A549 (cell line): Measurements from ENCODE around the gene TNFSF4. TPM values are rescaled to one million over a fixed set of nuclear protein-coding genes. Genes with fewer than 3 reads are reported as not detected.

Source experiments
- ATAC-seq, 2 experiments: fragments of 200-7000 bp in 1 of 2; fragments of >200 bp in 1 of 2; cut with Nextera tagmentation in 1 of 2; cut with Tn5 transposase in 1 of 2; 3 replicates each; pipeline versions ENCODE4 v1.8.0 to v1.9.1; 2018 to 2020; ENCODE audit warnings: mild to moderate bottlenecking in 1 of 2, moderate library complexity in 1 of 2
- CTCF ChIA-PET: fragments of 300-600 bp; sonication (Branson Sonifier 250); formaldehyde crosslinking; extraction: SDS; loops from one replicate; lab custom pipeline; 2021; ENCODE audit warnings: antibody characterized with exemption, inconsistent platforms; lab: Yijun Ruan, JAX
- POLR2A ChIA-PET: fragments of 350-600 bp; formaldehyde crosslinking; extraction: SDS; loops from one replicate; lab custom pipeline; 2021; ENCODE audit warnings: antibody characterized with exemption, inconsistent platforms; lab: Yijun Ruan, JAX
- DNase-seq, 2 experiments: peaks; one replicate each; pipeline versions ENCODE4 v3.0.0 to v3.0.0-alpha.2; 2011 to 2016; ENCODE audit warnings: low read depth in 1 of 2, low spot score in 1 of 2
- FAIRE-seq: peaks from 2 replicates; lab custom pipeline; 2011; peaks lifted over from hg19 to GRCh38; lab: Jason Lieb, UNC
- H3K27ac ChIP-seq, 2 experiments: fragments of >200 bp; sonication (Bioruptor Twin); formaldehyde crosslinking; 3 replicates each; pipeline ENCODE4 v1.5.1; 2016 to 2017
- H3K4me1 ChIP-seq: fragments of >200 bp; sonication (Bioruptor Twin); formaldehyde crosslinking; 3 replicates; pipeline ENCODE4 v1.6.1; 2016
- H3K4me2 ChIP-seq: fragments of >200 bp; sonication (Bioruptor Twin); formaldehyde crosslinking; 3 replicates; pipeline ENCODE4 v1.6.1; 2016
- H3K4me3 ChIP-seq: fragments of >200 bp; sonication (Bioruptor Twin); formaldehyde crosslinking; 3 replicates; pipeline ENCODE4 v1.5.1; 2016
- H3K9me3 ChIP-seq: fragments of >200 bp; sonication (Bioruptor Twin); formaldehyde crosslinking; 3 replicates; pipeline ENCODE4 v1.6.1; 2016
- CEBPB ChIP-seq, 2 experiments: fragments of >200 bp in 1 of 2; sonication (Bioruptor Twin) in 1 of 2; formaldehyde crosslinking in 1 of 2; IDR thresholded peaks; 2 replicates each; pipeline ENCODE4 v1.6.1; 2012 to 2016
- CHD4 ChIP-seq: fragments of 200-600 bp; sonication (generic); IDR thresholded peaks from 2 replicates; pipeline ENCODE4 v1.6.1; 2016; ENCODE audit warnings: antibody characterized with exemption, mild to moderate bottlenecking, borderline replicate concordance
- FOSB ChIP-seq: fragments of 250-450 bp; sonication (Bioruptor Pico); IDR thresholded peaks from 2 replicates; pipeline ENCODE4 v1.5.0; 2020; ENCODE audit warnings: mild to moderate bottlenecking, moderate library complexity
- FOSL2 ChIP-seq, 2 experiments: fragments of 450-650 bp in 1 of 2; fragments of >200 bp in 1 of 2; sonication (Bioruptor Twin) in 1 of 2; formaldehyde crosslinking; IDR thresholded peaks; 2 replicates each; pipeline versions ENCODE4 v1.5.0 to v1.6.1; 2016 to 2020; ENCODE audit warnings: mild to moderate bottlenecking in 1 of 2, moderate library complexity in 1 of 2
- GATA3 ChIP-seq: IDR thresholded peaks from 2 replicates; pipeline ENCODE4 v1.6.1; 2012; ENCODE audit warnings: borderline replicate concordance
- HDAC2 ChIP-seq: fragments of 200-600 bp; sonication (generic); IDR thresholded peaks from 2 replicates; pipeline ENCODE4 v1.6.1; 2016
- KDM5A ChIP-seq: fragments of 200-600 bp; sonication (generic); IDR thresholded peaks from 2 replicates; pipeline ENCODE4 v1.6.1; 2016; ENCODE audit warnings: antibody characterized with exemption, mild to moderate bottlenecking
- MAFK ChIP-seq: fragments of 450-650 bp; IDR thresholded peaks from 2 replicates; pipeline ENCODE4 v1.6.1; 2014; ENCODE audit not compliant: partially characterized antibody
- MAZ ChIP-seq: fragments of 150-350 bp; IDR thresholded peaks from 2 replicates; pipeline ENCODE4 v1.6.1; 2014; ENCODE audit warnings: antibody characterized with exemption, low read depth, low read length, borderline replicate concordance
- NFE2L2 ChIP-seq: fragments of 150-350 bp; conservative IDR thresholded peaks from 2 replicates; pipeline ENCODE4 v1.6.1; 2014; ENCODE audit warnings: low read length
- NR3C1 ChIP-seq: fragments of >200 bp; sonication (Bioruptor Twin); formaldehyde crosslinking; IDR thresholded peaks from 3 replicates; pipeline ENCODE4 v1.6.1; 2017
- PHF8 ChIP-seq: fragments of 200-600 bp; sonication (generic); IDR thresholded peaks from 2 replicates; pipeline ENCODE4 v1.6.1; 2016; ENCODE audit warnings: low read depth, mild to moderate bottlenecking, antibody characterized with exemption, moderate library complexity, borderline replicate concordance
- POLR2AphosphoS2 ChIP-seq: conservative IDR thresholded peaks from 2 replicates; pipeline ENCODE4 v1.6.1; 2012; ENCODE audit warnings: low read length, improper control_type of control experiment, inconsistent platforms
- RAD21 ChIP-seq, 2 experiments: fragments of >200 bp in 1 of 2; sonication (Bioruptor Twin) in 1 of 2; formaldehyde crosslinking in 1 of 2; IDR thresholded peaks in 1 of 2; conservative IDR thresholded peaks in 1 of 2; 2 replicates in 1 of 2; 3 replicates in 1 of 2; pipeline ENCODE4 v1.6.1; 2012 to 2018; ENCODE audit warnings: inconsistent platforms in 1 of 2
- ZC3H11A ChIP-seq: fragments of 450-650 bp; IDR thresholded peaks from 2 replicates; pipeline ENCODE4 v1.6.1; 2014; ENCODE audit warnings: antibody characterized with exemption, mild to moderate bottlenecking
- ZNF302 ChIP-seq: fragments of 250-450 bp; sonication (Bioruptor Pico); IDR thresholded peaks from 2 replicates; pipeline ENCODE4 v1.9.0; 2021; ENCODE audit warnings: inconsistent platforms, mild to moderate bottlenecking, moderate library complexity
- ZSCAN20 ChIP-seq: fragments of 250-450 bp; sonication (Bioruptor Pico); IDR thresholded peaks from 2 replicates; pipeline ENCODE4 v1.8.0; 2022; ENCODE audit warnings: mild to moderate bottlenecking, moderate library complexity
- WGBS: methylation state at CpG from one replicate; pipeline ENCODE4 v1.1.6; 2017; ENCODE audit errors: missing lambda C conversion rate; 5-methylcytosine and 5-hydroxymethylcytosine counted together
- polyA plus RNA-seq, 4 experiments: library from polyadenylated mRNA; depleted of rRNA in 3 of 4; stranded (reverse); fragments of >200 nt; fragmentation: RNase III in 1 of 4; extraction: RNeasy Plus Mini Kit Qiagen cat#74134 plus additional on column Dnase treatment in 1 of 4; gene quantifications; 2 replicates in 3 of 4; 3 replicates in 1 of 4; pipeline ENCODE4 v1.2.3, GENCODE V29; 2011 to 2017
- TF ChIP-seq, protein P1 (sequence below): fragments of >200 bp; sonication (Bioruptor Twin); formaldehyde crosslinking; IDR thresholded peaks from 3 replicates; pipeline ENCODE4 v1.5.1; 2016
- TF ChIP-seq, protein P2 (sequence below): fragments of 450-650 bp; IDR thresholded peaks from 2 replicates; pipeline ENCODE4 v1.6.1; 2014; ENCODE audit warnings: antibody characterized with exemption
- TF ChIP-seq, protein P3 (sequence below): IDR thresholded peaks from 2 replicates; pipeline ENCODE4 v1.6.1; 2012; ENCODE audit warnings: low read depth, borderline replicate concordance
- TF ChIP-seq, protein P4 (sequence below): IDR thresholded peaks from 2 replicates; pipeline ENCODE4 v1.6.1; 2012
- TF ChIP-seq, protein P5 (sequence below): fragments of 250-450 bp; sonication (Bioruptor Pico); IDR thresholded peaks from 2 replicates; pipeline ENCODE4 v1.5.0; 2020; ENCODE audit warnings: low read depth, mild to moderate bottlenecking, moderate library complexity

TNFSF4 gene
- polyA plus RNA-seq, 2 of the 4 experiments (the other 2 are of a cell fraction): 0.06 to 0.27 TPM

DNA sequence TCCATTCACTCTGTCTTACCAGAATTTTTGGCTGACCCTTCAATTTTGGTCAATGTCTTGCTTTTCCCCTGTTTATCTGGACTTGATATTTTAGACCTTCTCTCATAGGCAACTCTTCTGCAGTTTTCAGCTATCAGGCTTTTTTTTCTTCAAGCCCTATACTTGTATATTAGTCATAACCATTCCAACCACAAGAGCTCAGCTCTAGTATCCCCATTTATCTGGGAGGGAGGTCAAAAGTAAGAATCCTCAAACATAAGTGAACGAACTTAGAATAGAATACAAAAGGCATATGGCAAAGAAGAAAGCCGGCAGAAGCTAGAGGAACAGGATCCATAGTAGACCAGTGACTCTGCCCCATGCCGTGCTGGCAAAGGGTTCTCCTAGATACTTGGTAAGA lies 45.9 kb upstream of the TNFSF4 start (continued):
- no peak for TF ChIP-seq CHD4
- TF ChIP-seq, protein P1, sequence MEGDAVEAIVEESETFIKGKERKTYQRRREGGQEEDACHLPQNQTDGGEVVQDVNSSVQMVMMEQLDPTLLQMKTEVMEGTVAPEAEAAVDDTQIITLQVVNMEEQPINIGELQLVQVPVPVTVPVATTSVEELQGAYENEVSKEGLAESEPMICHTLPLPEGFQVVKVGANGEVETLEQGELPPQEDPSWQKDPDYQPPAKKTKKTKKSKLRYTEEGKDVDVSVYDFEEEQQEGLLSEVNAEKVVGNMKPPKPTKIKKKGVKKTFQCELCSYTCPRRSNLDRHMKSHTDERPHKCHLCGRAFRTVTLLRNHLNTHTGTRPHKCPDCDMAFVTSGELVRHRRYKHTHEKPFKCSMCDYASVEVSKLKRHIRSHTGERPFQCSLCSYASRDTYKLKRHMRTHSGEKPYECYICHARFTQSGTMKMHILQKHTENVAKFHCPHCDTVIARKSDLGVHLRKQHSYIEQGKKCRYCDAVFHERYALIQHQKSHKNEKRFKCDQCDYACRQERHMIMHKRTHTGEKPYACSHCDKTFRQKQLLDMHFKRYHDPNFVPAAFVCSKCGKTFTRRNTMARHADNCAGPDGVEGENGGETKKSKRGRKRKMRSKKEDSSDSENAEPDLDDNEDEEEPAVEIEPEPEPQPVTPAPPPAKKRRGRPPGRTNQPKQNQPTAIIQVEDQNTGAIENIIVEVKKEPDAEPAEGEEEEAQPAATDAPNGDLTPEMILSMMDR: no peak
- TF ChIP-seq CEBPB (IDR thresholded peaks at IDR 0.05): no peak

DNA sequence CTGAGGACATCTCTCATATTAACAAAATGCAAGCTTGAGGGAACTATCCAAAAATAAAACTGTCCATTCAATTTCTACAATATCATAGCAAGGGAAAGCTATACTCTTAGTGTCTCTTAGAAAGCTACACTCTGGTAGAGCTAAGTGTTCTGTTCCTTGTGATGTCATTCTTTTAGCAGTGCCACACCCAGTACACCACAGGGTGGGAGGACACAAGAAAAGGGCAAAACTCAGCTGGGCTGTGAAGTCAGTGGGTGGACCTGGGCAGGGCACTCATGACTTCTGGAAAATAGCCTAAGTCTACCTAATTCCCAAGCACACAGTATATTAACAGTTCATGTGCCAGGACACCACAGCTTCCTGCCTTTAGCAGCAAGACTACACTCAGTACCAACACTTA lies 42.2 kb upstream of the TNFSF4 start:
- no peak overlapping the region for H3K4me2 ChIP-seq
- H3K4me1 ChIP-seq: no peaks in the 10 kb centered on the region
- TF ChIP-seq PHF8: no peak
- TF ChIP-seq MAZ: no peak
- TF ChIP-seq ZSCAN20: no peak
- no peak for TF ChIP-seq MAFK
- TF ChIP-seq, protein P2, sequence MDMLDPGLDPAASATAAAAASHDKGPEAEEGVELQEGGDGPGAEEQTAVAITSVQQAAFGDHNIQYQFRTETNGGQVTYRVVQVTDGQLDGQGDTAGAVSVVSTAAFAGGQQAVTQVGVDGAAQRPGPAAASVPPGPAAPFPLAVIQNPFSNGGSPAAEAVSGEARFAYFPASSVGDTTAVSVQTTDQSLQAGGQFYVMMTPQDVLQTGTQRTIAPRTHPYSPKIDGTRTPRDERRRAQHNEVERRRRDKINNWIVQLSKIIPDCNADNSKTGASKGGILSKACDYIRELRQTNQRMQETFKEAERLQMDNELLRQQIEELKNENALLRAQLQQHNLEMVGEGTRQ: no peak
- TF ChIP-seq ZNF302 (CRISPR knock-in tag): no peak
- TF ChIP-seq, protein P3, sequence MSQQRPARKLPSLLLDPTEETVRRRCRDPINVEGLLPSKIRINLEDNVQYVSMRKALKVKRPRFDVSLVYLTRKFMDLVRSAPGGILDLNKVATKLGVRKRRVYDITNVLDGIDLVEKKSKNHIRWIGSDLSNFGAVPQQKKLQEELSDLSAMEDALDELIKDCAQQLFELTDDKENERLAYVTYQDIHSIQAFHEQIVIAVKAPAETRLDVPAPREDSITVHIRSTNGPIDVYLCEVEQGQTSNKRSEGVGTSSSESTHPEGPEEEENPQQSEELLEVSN: no peak
- no peak for TF ChIP-seq RAD21 (conservative IDR thresholded peaks at IDR 0.05 in 1 of 2, IDR thresholded peaks at IDR 0.05 in 1 of 2)
- TF ChIP-seq, protein P4, sequence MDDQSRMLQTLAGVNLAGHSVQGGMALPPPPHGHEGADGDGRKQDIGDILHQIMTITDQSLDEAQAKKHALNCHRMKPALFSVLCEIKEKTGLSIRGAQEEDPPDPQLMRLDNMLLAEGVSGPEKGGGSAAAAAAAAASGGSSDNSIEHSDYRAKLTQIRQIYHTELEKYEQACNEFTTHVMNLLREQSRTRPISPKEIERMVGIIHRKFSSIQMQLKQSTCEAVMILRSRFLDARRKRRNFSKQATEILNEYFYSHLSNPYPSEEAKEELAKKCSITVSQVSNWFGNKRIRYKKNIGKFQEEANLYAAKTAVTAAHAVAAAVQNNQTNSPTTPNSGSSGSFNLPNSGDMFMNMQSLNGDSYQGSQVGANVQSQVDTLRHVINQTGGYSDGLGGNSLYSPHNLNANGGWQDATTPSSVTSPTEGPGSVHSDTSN: no peak
- no peak for TF ChIP-seq GATA3
- no peak for TF ChIP-seq FOSL2 (IDR thresholded peaks at IDR 0.05)
- no peak for TF ChIP-seq FOSL2 (CRISPR knock-in tag; IDR thresholded peaks at IDR 0.05)
- TF ChIP-seq HDAC2: no peak
- TF ChIP-seq NR3C1: no peak
- ChIA-PET POLR2A (no interaction called here), CTCF (interaction anchor here (0.7 to 1.2 kb wide), 2 partner anchors 10 to 423 kb away, joined by 3 read pairs; no protein-coding TSS in a partner anchor)
- FAIRE-seq (no peak), DNase-seq (peak in 1 of 2 experiments; percentile 10), ATAC-seq (peak in 1 of 2 experiments; percentile 28; a peak in 1 of 6 replicates)
- no peak overlapping the region; a peak in 1 of 6 replicates for H3K27ac ChIP-seq
- no peaks in the 10 kb centered on the region for H3K9me3 ChIP-seq
- no peak overlapping the region for H3K4me3 ChIP-seq

DNA sequence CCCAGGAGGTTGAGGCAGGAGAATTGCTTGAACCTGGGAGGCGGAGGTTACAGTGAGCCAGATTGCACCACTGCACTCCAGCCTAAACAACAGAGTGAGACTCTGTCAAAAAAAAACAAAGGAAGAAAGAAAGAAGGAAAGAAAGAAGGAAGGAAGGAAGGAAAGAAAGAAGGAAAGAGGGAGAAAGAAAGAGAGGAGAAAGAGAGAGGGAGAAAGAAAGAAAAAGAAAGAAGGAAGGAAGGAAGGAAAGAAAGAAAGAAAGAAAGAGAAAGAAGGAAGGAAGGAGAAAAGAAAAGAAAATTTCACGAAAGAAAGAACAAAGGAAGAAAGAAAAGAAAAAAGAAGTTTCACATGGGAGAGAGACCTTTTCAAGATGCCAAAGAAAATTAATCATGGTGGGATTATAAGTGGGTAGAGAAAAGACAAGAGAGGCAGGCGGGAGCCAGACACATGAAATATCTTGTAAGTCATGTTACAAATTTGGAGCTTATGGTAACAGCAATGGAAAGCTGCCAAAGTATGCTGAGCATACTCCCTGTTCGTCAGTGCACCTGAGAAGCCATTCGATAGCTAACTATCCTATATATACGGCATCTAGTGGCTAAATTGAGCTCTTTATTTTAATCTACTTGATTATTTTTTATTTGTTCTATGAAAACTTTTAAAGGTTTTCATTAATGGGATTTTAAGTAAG lies 41.3 kb upstream of the TNFSF4 start:
- Histone ChIP-seq H3K4me2 (no peak overlapping the region), H3K9me3 (peaks cover 6% of the 10 kb centered on the region; the same call in 2 of the 3 replicates), H3K27ac (no peak overlapping the region), H3K4me1 (no peaks in the 10 kb centered on the region), H3K4me3 (no peak overlapping the region)
- ChIA-PET POLR2A (no interaction called here), CTCF (interaction anchor here (1.3 kb wide), 1 partner anchor 15 kb away, joined by 3 read pairs; no protein-coding TSS in a partner anchor)
- 62% methylated on average over 6 of the region's 6 CpGs for WGBS
- no peak for DNase-seq
- no peak for ATAC-seq
- TF ChIP-seq HDAC2 (no peak), PHF8 (no peak), POLR2AphosphoS2 (no peak), ZC3H11A (no peak), KDM5A (no peak), FOSB (no peak), NFE2L2 (no peak)
- TF ChIP-seq, protein P5, sequence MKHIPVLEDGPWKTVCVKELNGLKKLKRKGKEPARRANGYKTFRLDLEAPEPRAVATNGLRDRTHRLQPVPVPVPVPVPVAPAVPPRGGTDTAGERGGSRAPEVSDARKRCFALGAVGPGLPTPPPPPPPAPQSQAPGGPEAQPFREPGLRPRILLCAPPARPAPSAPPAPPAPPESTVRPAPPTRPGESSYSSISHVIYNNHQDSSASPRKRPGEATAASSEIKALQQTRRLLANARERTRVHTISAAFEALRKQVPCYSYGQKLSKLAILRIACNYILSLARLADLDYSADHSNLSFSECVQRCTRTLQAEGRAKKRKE (CRISPR knock-in tag): no peak
- no peak for FAIRE-seq
